ENCODE data around the gene WSCD2. TPM values are rescaled to one million over a fixed set of nuclear protein-coding genes. Genes with fewer than 3 reads are reported as not detected.

Gene WSCD2
- total RNA-seq, 2 experiments from 2014 or later = not detected

DNA sequence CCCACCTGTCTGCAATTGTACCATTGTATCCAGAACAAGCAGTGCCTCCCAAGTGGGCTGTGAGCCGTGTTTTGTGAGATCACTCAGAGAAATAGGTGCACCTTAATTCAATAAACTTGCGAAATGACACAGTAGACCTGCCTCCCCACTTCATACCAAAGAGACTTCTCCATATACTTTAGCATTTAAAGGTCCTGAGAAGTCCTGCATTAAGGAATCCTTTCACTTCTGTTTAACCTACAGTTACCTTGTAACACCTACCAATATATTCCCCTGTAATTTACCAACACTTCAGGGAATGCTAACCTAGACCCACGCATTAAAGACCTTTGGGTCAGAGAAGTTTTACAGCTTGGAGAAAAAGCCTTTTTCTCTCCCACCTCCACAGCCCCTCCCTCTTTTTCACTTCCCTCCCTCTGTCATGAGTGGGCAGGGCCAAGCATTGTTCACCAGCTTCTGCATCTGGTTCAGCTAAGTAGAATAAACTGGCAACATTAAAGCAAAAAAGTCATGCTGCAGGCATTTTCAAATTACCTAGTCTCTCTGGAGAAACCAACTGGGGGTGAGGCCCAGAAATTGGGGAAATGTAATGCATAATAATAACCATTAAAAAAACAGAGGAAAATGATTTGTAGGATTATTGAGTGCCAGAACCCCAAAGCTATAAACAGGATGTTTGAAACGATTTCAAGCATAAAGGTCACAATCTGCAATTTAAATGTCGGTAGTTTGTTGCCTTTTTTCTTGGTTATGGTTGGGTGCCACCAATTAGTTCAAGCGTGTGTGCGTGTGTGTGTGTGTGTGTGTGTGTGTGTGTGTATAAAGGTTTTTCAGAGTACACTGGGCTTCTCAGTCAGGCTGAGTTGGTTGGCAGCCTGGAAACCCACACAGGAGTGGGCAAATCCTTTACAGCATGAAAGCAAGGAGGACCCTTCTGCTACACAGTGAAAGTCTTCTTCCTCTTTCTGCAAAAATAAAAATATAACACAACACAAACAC, 13.7 kb upstream of the WSCD2 start:
- CTCF ChIA-PET = no interaction called here
- H3K27ac Mint-ChIP-seq = no peak overlapping the region
- no peak for DNase-seq
- H3K4me3 Mint-ChIP-seq = no peak overlapping the region
- POLR2A ChIA-PET = no interaction called here
- no peaks in the 10 kb centered on the region for H3K4me1 Mint-ChIP-seq (ENCODE audit: low read depth)
- H3K27me3 Mint-ChIP-seq = peaks cover 7% of the 10 kb centered on the region
- intact Hi-C loops (cut with micrococcal nuclease) = no loop called here
- no peaks in the 10 kb centered on the region for H3K9me3 Mint-ChIP-seq
- H3K36me3 Mint-ChIP-seq = no peaks in the 10 kb centered on the region

DNA sequence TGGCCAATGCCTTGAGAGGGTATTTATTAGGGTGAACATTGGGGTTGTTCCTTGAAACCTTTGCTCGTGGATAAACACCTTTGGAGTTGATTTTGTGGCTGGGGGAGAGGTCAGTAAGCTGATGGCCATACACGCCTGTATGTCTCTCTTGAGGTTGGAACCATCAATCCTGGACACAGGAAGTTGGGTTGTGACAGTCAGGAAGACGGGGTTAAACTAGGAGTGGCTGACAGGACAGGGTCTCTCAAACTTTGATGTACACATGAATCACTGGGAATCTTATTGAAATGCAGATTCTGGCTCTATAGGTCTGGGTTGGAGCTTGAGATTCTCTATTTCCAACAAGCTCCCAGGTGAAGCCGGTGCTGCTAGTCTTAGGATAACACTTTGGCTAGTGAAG, 12.8 kb upstream of the WSCD2 start:
- POLR2A ChIA-PET = no interaction called here
- no peaks in the 10 kb centered on the region for H3K36me3 Mint-ChIP-seq
- H3K9me3 Mint-ChIP-seq = no peaks in the 10 kb centered on the region
- no peak overlapping the region for H3K27ac Mint-ChIP-seq
- peaks cover 11% of the 10 kb centered on the region for H3K27me3 Mint-ChIP-seq
- intact Hi-C loops (cut with micrococcal nuclease) = no loop called here
- no peaks in the 10 kb centered on the region for H3K4me1 Mint-ChIP-seq (ENCODE audit: low read depth)
- CTCF ChIA-PET = no interaction called here
- no peak overlapping the region for H3K4me3 Mint-ChIP-seq
- DNase-seq = no peak

DNA sequence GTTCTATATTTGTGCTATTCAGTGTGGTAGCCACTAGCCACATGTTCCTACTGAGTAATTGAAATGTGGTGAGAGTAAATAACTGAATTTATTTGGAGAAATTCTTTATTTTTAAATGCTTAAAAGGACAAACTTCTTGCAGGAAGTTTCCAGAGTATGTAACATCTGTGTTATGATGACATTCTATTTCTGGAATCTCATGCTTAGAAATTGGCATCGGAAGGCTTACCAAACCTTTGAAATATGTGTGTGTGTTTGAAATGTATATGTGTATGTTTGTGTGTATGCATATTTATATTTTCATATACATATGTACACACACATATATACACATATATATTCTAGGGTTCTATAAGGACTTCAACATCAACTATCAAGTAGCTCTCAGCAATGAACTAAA, 12.4 kb upstream of the WSCD2 start:
- no peaks in the 10 kb centered on the region for H3K9me3 Mint-ChIP-seq
- no peaks in the 10 kb centered on the region for H3K36me3 Mint-ChIP-seq
- H3K27me3 Mint-ChIP-seq = peaks cover 11% of the 10 kb centered on the region
- ChIA-PET POLR2A (no interaction called here), CTCF (no interaction called here)
- DNase-seq = no peak
- intact Hi-C loops (cut with micrococcal nuclease) = no loop called here
- H3K4me3 Mint-ChIP-seq = no peak overlapping the region
- no peak overlapping the region for H3K27ac Mint-ChIP-seq
- H3K4me1 Mint-ChIP-seq (ENCODE audit: low read depth) = no peaks in the 10 kb centered on the region

DNA sequence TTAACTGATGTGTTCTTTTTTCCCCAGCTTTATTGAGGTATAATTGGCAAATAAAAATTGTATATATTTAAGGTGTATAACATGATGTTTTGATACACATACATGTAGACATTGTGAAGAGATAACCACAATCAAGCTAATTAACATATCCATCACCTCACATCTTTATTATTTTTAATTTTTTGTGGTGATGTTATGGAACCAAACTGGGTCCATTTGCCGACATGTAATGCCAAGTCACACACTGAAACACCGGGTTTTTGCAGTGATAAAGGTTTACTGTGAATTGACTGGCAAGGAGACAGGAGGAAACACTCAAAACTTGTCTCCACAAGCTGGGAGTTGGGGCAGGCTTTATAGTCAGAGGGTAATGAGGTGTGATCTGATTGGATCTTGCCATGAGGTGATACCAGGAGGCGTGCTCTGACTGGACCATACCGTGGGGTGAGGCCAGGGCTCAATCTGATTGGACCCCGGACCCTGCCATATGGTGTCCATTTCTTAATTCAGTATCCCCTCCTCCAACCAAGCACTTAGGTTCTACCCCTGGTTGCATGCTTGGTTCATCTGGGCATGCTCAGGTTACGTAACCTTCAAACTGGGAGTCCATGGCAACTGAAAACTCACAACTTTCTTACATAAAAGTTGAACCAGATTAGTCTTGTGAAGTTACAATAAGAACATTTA, 11.8 kb upstream of the WSCD2 start:
- no peak overlapping the region for H3K4me3 Mint-ChIP-seq
- CTCF ChIA-PET = no interaction called here
- no peak for DNase-seq
- no peaks in the 10 kb centered on the region for H3K4me1 Mint-ChIP-seq (ENCODE audit: low read depth)
- no peaks in the 10 kb centered on the region for H3K9me3 Mint-ChIP-seq
- intact Hi-C loops (cut with micrococcal nuclease) = no loop called here
- H3K36me3 Mint-ChIP-seq = no peaks in the 10 kb centered on the region
- POLR2A ChIA-PET = no interaction called here
- H3K27ac Mint-ChIP-seq = no peak overlapping the region
- H3K27me3 Mint-ChIP-seq = peaks cover 11% of the 10 kb centered on the region

DNA sequence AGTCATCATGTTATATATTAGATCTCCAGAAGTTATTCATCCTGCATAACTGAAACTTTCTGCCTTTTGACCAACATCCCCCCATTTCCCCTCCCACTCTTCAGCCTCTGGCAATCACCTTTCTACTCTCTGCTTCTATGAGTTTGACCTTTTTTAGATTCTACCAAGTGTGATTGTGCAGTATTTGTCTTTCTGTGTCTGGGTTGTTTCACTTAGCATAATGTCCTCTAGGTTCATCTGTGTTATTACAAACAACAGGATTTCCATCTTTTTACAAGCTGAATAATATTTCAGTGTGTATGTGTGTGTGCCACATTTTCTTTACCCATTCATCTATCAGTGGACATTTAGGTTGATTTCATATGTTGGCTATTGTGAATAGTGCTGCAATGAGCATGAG, 11.2 kb upstream of the WSCD2 start:
- ChIA-PET POLR2A (no interaction called here), CTCF (no interaction called here)
- no peak for DNase-seq

DNA sequence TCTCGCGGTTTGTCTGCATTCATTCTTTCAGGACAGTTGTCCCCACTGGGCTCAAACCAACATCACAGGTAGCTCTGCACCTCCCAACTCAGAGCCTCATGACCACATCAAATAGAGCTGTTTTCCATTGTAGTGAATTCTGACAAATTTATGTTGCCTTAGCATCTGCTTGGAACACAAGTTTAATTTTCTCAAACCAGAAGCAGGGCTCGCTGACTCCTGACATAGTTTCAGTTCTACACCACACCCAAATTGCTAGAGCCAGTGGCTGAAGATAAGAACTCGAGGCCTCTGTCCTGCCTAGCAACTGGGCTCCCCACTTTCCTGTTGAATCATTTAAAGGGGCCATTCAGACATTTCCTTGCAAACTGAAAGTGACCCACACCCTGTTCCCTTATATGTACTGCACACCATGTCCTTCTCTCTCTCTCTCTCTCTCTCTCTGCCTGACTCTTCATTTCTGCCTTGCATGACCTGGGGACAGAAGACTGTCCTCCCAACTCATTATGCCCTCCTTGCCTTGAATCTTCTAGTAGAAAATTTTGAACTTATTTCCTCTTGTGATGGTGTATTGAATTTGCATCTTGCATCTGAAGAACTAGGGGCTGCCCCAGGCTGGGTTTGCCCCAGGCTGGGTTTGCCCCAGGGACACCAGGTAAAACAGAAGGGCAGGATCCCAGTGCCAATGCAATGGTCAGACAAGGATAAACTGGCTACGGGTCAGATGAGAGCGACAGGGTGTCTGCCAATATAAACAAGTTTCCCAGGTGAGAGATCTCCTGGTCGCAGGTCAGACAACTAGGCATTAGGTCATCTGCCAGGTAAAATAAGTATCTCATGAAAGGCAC, 9.7 kb upstream of the WSCD2 start:
- no peaks in the 10 kb centered on the region for H3K9me3 Mint-ChIP-seq
- H3K27ac Mint-ChIP-seq = no peak overlapping the region
- ChIA-PET POLR2A (no interaction called here), CTCF (interaction anchor here (1.0 kb wide), 1 partner anchor 194 kb away, joined by 3 read pairs; no protein-coding TSS in a partner anchor)
- no peaks in the 10 kb centered on the region for H3K36me3 Mint-ChIP-seq
- H3K4me1 Mint-ChIP-seq (ENCODE audit: low read depth) = no peaks in the 10 kb centered on the region
- DNase-seq = no peak
- intact Hi-C loops (cut with micrococcal nuclease) = no loop called here
- peaks cover 11% of the 10 kb centered on the region for H3K27me3 Mint-ChIP-seq
- no peak overlapping the region for H3K4me3 Mint-ChIP-seq

More for the DNA sequence above, 11.2 kb upstream of the WSCD2 start:
- intact Hi-C loops (cut with micrococcal nuclease) = no loop called here
- Mint-ChIP-seq H3K36me3 (no peaks in the 10 kb centered on the region), H3K27ac (no peak overlapping the region), H3K4me3 (no peak overlapping the region), H3K9me3 (no peaks in the 10 kb centered on the region), H3K27me3 (peaks cover 11% of the 10 kb centered on the region), H3K4me1 (ENCODE audit: low read depth) (no peaks in the 10 kb centered on the region)

DNA sequence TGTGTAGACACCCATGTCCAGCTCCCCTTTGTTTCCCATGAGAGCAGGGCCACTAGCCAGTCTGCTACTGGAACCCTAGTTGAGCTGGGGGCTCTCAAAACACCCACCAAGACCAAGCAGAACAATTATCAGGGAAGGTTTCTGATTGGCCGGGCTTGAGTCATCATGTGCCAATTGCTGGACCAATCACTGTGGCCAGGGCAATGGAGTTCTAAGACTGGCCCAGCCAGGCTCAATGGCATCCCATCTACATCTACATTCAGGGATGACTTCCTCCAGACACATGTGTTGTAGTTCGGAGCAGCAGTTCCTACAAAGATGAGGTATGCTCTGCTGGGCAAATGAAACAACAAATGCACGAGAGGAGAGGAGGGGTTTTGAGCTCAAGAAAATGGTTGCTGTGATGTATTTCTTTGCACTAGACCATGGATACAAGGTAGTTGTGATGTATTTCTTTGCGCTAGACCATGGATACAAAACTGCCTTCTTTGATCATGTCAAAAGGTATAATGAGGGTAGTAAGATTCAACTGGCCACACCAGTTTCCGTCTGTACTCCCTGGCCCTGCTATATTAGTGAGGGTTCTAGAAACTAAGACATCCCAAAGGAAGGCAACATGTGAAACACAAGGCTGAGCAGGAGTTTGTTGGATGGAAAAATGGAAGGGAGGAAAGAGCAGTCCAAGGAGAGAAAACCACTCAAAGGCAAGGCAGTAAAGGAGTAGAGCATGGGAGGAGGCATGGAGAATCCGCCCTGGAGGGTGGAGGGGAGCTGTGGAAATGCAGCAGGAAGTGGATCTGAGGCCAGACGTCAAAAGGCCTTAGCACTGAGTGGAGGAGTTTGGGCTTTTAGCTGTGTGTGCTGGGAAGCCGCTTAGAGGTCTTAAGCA, 8.9 kb upstream of the WSCD2 start:
- no peaks in the 10 kb centered on the region for H3K36me3 Mint-ChIP-seq
- no peaks in the 10 kb centered on the region for H3K9me3 Mint-ChIP-seq
- H3K4me3 Mint-ChIP-seq = no peak overlapping the region
- H3K27me3 Mint-ChIP-seq = peaks cover 13% of the 10 kb centered on the region
- intact Hi-C loops (cut with micrococcal nuclease) = no loop called here
- no peaks in the 10 kb centered on the region for H3K4me1 Mint-ChIP-seq (ENCODE audit: low read depth)
- DNase-seq = no peak
- ChIA-PET CTCF (interaction anchor here (1.0 kb wide), 1 partner anchor 193 kb away, joined by 3 read pairs; no protein-coding TSS in a partner anchor), POLR2A (no interaction called here)
- H3K27ac Mint-ChIP-seq = no peak overlapping the region

DNA sequence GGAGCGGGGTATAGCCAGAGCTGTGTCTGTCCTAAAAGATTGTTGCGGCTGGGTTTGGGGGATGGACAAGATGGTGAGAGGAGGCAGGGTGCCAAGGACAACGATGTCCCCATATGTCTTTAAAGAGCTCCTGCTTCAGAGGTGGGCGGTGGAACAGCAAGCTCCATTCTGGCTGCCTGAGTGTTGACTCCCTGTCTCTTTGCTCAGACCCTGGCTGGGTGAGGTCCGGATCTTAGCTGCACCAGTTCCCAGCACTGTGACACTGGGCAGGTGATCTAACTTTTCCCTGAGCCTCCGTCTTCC, 8.3 kb upstream of the WSCD2 start:
- intact Hi-C loops (cut with micrococcal nuclease) = no loop called here
- ChIA-PET POLR2A (no interaction called here), CTCF (no interaction called here)
- Mint-ChIP-seq H3K9me3 (no peaks in the 10 kb centered on the region), H3K4me1 (ENCODE audit: low read depth) (no peaks in the 10 kb centered on the region), H3K27me3 (peaks cover 13% of the 10 kb centered on the region), H3K4me3 (no peak overlapping the region), H3K27ac (no peak overlapping the region), H3K36me3 (no peaks in the 10 kb centered on the region)
- no peak for DNase-seq

DNA sequence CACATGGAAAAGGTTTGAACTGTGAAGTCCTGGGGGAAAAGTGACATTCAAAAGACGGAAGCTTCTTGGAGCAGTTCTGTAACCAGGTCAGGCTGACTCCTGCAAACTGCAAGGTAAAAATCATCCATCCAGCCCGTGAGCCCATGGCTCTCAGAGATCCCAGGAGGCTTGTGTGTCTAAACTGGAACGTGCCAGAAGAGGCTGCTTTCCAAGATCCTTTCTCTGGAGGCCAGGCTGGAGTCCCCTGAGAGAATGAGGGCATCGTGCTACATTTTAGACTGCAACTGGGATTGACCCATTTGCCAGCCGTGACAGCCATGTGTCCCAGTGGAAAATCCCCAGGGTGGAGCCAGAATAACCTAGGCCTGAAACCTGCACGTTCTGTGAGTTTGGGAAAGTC, 7.8 kb upstream of the WSCD2 start:
- intact Hi-C loops (cut with micrococcal nuclease) = no loop called here
- H3K9me3 Mint-ChIP-seq = no peaks in the 10 kb centered on the region
- no peak overlapping the region for H3K27ac Mint-ChIP-seq
- no peak for DNase-seq
- CTCF ChIA-PET = no interaction called here
- POLR2A ChIA-PET = no interaction called here
- H3K36me3 Mint-ChIP-seq = no peaks in the 10 kb centered on the region
- no peaks in the 10 kb centered on the region for H3K4me1 Mint-ChIP-seq (ENCODE audit: low read depth)
- peaks cover 13% of the 10 kb centered on the region for H3K27me3 Mint-ChIP-seq
- no peak overlapping the region for H3K4me3 Mint-ChIP-seq

DNA sequence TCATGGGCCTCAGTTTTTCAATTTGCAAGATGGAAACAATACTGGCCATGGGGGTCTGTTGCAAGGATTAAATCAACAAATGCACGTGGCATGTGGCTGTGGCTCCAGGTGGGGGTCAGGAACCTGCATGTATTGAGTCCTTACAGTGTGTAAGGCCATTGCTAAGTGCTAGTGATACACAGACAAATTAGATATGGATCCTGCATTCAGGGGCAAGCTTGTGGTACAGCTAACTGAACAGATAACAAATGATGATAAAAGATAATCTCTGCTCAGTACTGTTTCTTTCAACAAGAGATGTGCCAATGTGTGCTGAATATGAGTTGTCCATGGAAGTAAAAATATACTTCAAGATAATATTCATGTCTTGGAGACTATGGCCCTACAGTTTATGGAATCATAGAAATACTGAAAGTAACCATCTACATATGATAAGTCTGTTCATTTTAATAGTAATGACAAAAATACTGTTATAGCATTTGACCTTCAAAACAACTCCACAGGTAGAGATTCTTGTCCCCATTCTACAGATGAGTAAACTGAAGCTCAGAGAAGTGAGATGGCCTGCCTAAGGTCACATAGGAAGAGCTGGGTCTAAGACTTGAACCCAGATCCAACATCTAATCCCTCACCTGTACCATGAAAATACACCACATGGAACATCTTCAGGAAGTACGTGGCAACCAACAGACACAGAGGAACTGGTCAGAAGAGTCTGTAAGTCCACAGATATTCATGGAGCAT, 7.2 kb upstream of the WSCD2 start:
- no peaks in the 10 kb centered on the region for H3K4me1 Mint-ChIP-seq (ENCODE audit: low read depth)
- POLR2A ChIA-PET = no interaction called here
- intact Hi-C loops (cut with micrococcal nuclease) = no loop called here
- H3K27ac Mint-ChIP-seq = no peak overlapping the region
- no peaks in the 10 kb centered on the region for H3K9me3 Mint-ChIP-seq
- no peak overlapping the region for H3K4me3 Mint-ChIP-seq
- CTCF ChIA-PET = no interaction called here
- peaks cover 13% of the 10 kb centered on the region for H3K27me3 Mint-ChIP-seq
- H3K36me3 Mint-ChIP-seq = no peaks in the 10 kb centered on the region
- DNase-seq = no peak

DNA sequence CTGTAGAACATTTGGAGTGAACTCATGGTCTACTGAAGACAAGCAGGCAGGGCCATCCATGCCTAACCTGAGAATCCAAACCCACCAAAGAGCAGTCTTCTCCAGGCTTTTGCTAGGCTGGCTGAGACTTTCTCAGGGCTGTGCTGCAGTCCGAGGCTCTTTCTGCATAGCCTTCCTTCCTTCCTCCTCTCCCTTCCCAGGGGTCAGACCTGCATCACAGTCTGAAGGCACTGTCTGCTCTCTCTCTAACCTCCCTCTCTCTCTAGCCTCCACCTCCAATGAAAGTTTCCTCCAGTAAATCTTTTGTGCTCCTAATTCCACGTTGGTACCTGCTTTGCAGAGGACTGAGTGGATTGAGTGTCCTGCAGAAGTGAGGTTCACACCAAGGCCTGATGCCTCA, 6.4 kb upstream of the WSCD2 start:
- Mint-ChIP-seq H3K4me1 (ENCODE audit: low read depth) (no peaks in the 10 kb centered on the region), H3K4me3 (no peak overlapping the region), H3K27me3 (peaks cover 20% of the 10 kb centered on the region), H3K27ac (no peak overlapping the region), H3K36me3 (no peaks in the 10 kb centered on the region), H3K9me3 (no peaks in the 10 kb centered on the region)
- DNase-seq = no peak
- intact Hi-C loops (cut with micrococcal nuclease) = no loop called here
- CTCF ChIA-PET = no interaction called here
- POLR2A ChIA-PET = no interaction called here

Measured in activated CD4-positive, alpha-beta memory T cell treated with anti-CD3 and anti-CD28 coated beads for 36 hours (primary cell).